Thymus (tissue), 11 donors: ENCODE results near the gene GPD2. TPM values are rescaled to one million over a fixed set of nuclear protein-coding genes. Genes with fewer than 3 reads are reported as not detected.

Experiments
- DNase-seq, 9 donors: peaks; one replicate each; pipeline ENCODE4 v3.0.0-alpha.2; 2013; ENCODE audit warnings: low spot score in 9 of 9, low read depth in 6 of 9, missing footprints in 1 of 9
- H3K27ac ChIP-seq, 2 donors: one replicate each; pipeline ENCODE4 v1.5.1; 2013; ENCODE audit warnings: control low read depth in 1 of 2, low read depth in 1 of 2, low read length in 1 of 2, mild to moderate bottlenecking in 1 of 2, moderate library complexity in 1 of 2
- H3K27me3 ChIP-seq, 2 donors: one replicate each; pipeline ENCODE4 v1.5.1; 2013; ENCODE audit warnings: low read length in 1 of 2; ENCODE audit not compliant: control insufficient read depth in 2 of 2, insufficient read depth in 1 of 2
- H3K36me3 ChIP-seq, 2 donors: one replicate each; pipeline ENCODE4 v1.5.1; 2013; ENCODE audit warnings: low read length in 1 of 2, mild to moderate bottlenecking in 1 of 2, moderate library complexity in 1 of 2; ENCODE audit not compliant: control insufficient read depth in 2 of 2, insufficient read depth in 2 of 2
- H3K4me1 ChIP-seq, 2 donors: one replicate each; pipeline ENCODE4 v1.5.1; 2013; ENCODE audit warnings: low read length in 2 of 2; ENCODE audit not compliant: control insufficient read depth in 2 of 2, insufficient read depth in 2 of 2
- H3K4me3 ChIP-seq, 2 donors: one replicate each; pipeline ENCODE4 v1.5.1; 2013; ENCODE audit warnings: low read length in 2 of 2, control low read depth in 1 of 2, mild to moderate bottlenecking in 1 of 2
- H3K9me3 ChIP-seq, 2 donors: one replicate each; pipeline ENCODE4 v1.5.1; 2013; ENCODE audit warnings: low read length in 1 of 2, mild to moderate bottlenecking in 1 of 2; ENCODE audit not compliant: control insufficient read depth in 2 of 2, insufficient read depth in 1 of 2
- WGBS: extraction: QIAGEN DNeasy Blood & Tissue Kit; methylation state at CpG from one replicate; pipeline ENCODE4 v1.1.7; 2013; 5-methylcytosine and 5-hydroxymethylcytosine counted together
- polyA plus RNA-seq: library from polyadenylated mRNA; stranded (reverse); fragments of 200-250 nt; gene quantifications from one replicate; pipeline ENCODE4 v1.2.3, GENCODE V29; 2013
- total RNA-seq: library from RNA; stranded (reverse); fragments of 120-200 nt; gene quantifications from one replicate; pipeline ENCODE4 v1.2.4, GENCODE V29; 2013
- donor health status: healthy.

Gene GPD2
- total and polyA plus RNA-seq, 2 donors, result 6.5 to 19.6 TPM

- no peak overlapping the region for H3K27ac ChIP-seq
- no peak for DNase-seq
- no peaks in the 10 kb centered on the region for H3K4me1 ChIP-seq
- no peak overlapping the region for H3K4me3 ChIP-seq
- H3K36me3 ChIP-seq, result no peaks in the 10 kb centered on the region
- H3K9me3 ChIP-seq, result no peaks in the 10 kb centered on the region
- WGBS, result 94% methylated on average over 2 of the region's 2 CpGs
- no peaks in the 10 kb centered on the region for H3K27me3 ChIP-seq
Observed at GRCh38 chr2:156541706-156542105, 105.5 kb downstream of the GPD2 start.

GRCh38 chr2:156548413-156548812 is 112.2 kb downstream of the GPD2 start:
- DNase-seq, result no peak
- no peaks in the 10 kb centered on the region for H3K4me1 ChIP-seq
- no peak overlapping the region for H3K27ac ChIP-seq
- H3K9me3 ChIP-seq, result no peaks in the 10 kb centered on the region
- 96% methylated on average over 3 of the region's 3 CpGs for WGBS
- no peak overlapping the region for H3K4me3 ChIP-seq
- H3K36me3 ChIP-seq, result no peaks in the 10 kb centered on the region
- no peaks in the 10 kb centered on the region for H3K27me3 ChIP-seq

- DNase-seq, result no peak
- Histone ChIP-seq H3K4me3 (no peak overlapping the region), H3K36me3 (peaks cover 0 to 5% of the 10 kb centered on the region in 2 donors), H3K9me3 (no peaks in the 10 kb centered on the region), H3K4me1 (no peaks in the 10 kb centered on the region), H3K27me3 (no peaks in the 10 kb centered on the region), H3K27ac (no peak overlapping the region)
Observed at GRCh38 chr2:156553714-156554442, 117.7 kb downstream of the GPD2 start.

GRCh38 chr2:156561326-156561725 is 125.1 kb downstream of the GPD2 start:
- Histone ChIP-seq H3K4me3 (no peak overlapping the region), H3K9me3 (no peaks in the 10 kb centered on the region), H3K27ac (no peak overlapping the region), H3K36me3 (peaks cover 0 to 5% of the 10 kb centered on the region in 2 donors), H3K4me1 (no peaks in the 10 kb centered on the region), H3K27me3 (no peaks in the 10 kb centered on the region)
- no peak for DNase-seq
- WGBS, result 98% methylated on average over 3 of the region's 3 CpGs

GRCh38 chr2:156562124-156562523 is 125.9 kb downstream of the GPD2 start:
- no peaks in the 10 kb centered on the region for H3K4me1 ChIP-seq
- no peak overlapping the region for H3K27ac ChIP-seq
- peaks cover 0 to 5% of the 10 kb centered on the region in 2 donors for H3K36me3 ChIP-seq
- no peaks in the 10 kb centered on the region for H3K27me3 ChIP-seq
- WGBS, result 94% methylated on average over 1 of the region's 1 CpG
- no peaks in the 10 kb centered on the region for H3K9me3 ChIP-seq
- DNase-seq, result no peak
- no peak overlapping the region for H3K4me3 ChIP-seq

- Histone ChIP-seq H3K27ac (no peak overlapping the region), H3K36me3 (no peaks in the 10 kb centered on the region), H3K9me3 (no peaks in the 10 kb centered on the region), H3K4me1 (no peaks in the 10 kb centered on the region), H3K27me3 (no peaks in the 10 kb centered on the region), H3K4me3 (no peak overlapping the region)
- no peak for DNase-seq
- WGBS, result 96% methylated on average over 4 of the region's 4 CpGs
Observed at GRCh38 chr2:156563994-156564753, 128.0 kb downstream of the GPD2 start.

GRCh38 chr2:156565066-156565710 is 129.0 kb downstream of the GPD2 start:
- Histone ChIP-seq H3K27me3 (no peaks in the 10 kb centered on the region), H3K36me3 (peaks cover 0 to 2% of the 10 kb centered on the region in 2 donors), H3K27ac (no peak overlapping the region), H3K9me3 (no peaks in the 10 kb centered on the region), H3K4me1 (no peaks in the 10 kb centered on the region), H3K4me3 (no peak overlapping the region)
- 98% methylated on average over 5 of the region's 5 CpGs for WGBS
- no peak for DNase-seq

GRCh38 chr2:156573710-156574109 is 137.5 kb downstream of the GPD2 start:
- no peaks in the 10 kb centered on the region for H3K4me1 ChIP-seq
- 77% methylated on average over 2 of the region's 2 CpGs for WGBS
- DNase-seq, result no peak
- no peaks in the 10 kb centered on the region for H3K27me3 ChIP-seq
- no peak overlapping the region for H3K4me3 ChIP-seq
- peaks cover 0 to 5% of the 10 kb centered on the region in 2 donors for H3K36me3 ChIP-seq
- H3K9me3 ChIP-seq, result no peaks in the 10 kb centered on the region
- H3K27ac ChIP-seq, result no peak overlapping the region

- H3K27ac ChIP-seq, result no peak overlapping the region
- peaks cover 0 to 5% of the 10 kb centered on the region in 2 donors for H3K36me3 ChIP-seq
- H3K4me3 ChIP-seq, result no peak overlapping the region
- no peak for DNase-seq
- H3K27me3 ChIP-seq, result no peaks in the 10 kb centered on the region
- no peaks in the 10 kb centered on the region for H3K9me3 ChIP-seq
- H3K4me1 ChIP-seq, result no peaks in the 10 kb centered on the region
Observed at GRCh38 chr2:156574112-156574511, 137.9 kb downstream of the GPD2 start.
